WERI-Rb-1 (cell line): ENCODE measurements around the gene ZYG11B.
"Not testable (repeated sequence)": the region's sequence is repeated elsewhere in the genome, so short reads cannot be mapped to it uniquely, and the experiment has no call there.

Experiments used
- DNase-seq: peaks from one replicate; pipeline ENCODE4 v3.0.0-alpha.2; 2020
- H3K27ac ChIP-seq: fragments of 250-450 bp; sonication (Bioruptor Pico); 2 replicates; pipeline ENCODE4 v1.5.1; 2020; ENCODE audit warnings: mild to moderate bottlenecking, moderate library complexity
- H3K27me3 ChIP-seq: fragments of 250-450 bp; sonication (Bioruptor Pico); 2 replicates; pipeline ENCODE4 v1.5.1; 2021; ENCODE audit warnings: mild to moderate bottlenecking, low read depth, moderate library complexity; ENCODE audit not compliant: insufficient read depth, severe bottlenecking
- H3K36me3 ChIP-seq: fragments of 250-450 bp; sonication (Bioruptor Pico); 2 replicates; pipeline ENCODE4 v1.5.1; 2020; ENCODE audit warnings: mild to moderate bottlenecking, moderate library complexity
- H3K4me3 ChIP-seq: 2 replicates; pipeline ENCODE4 v1.5.1; 2011; ENCODE audit warnings: low read depth, mild to moderate bottlenecking, control low read depth, low read length
- H3K9me3 ChIP-seq: fragments of 250-450 bp; sonication (Bioruptor Pico); 2 replicates; pipeline ENCODE4 v1.5.1; 2021; ENCODE audit warnings: mild to moderate bottlenecking, moderate library complexity; ENCODE audit not compliant: severe bottlenecking
- TF ChIP-seq, protein P1 (sequence below): IDR thresholded peaks from 2 replicates; pipeline ENCODE4 v1.5.1; 2011; ENCODE audit warnings: low read depth, mild to moderate bottlenecking, control low read depth, inconsistent platforms, low read length

Gene ZYG11B

DNA sequence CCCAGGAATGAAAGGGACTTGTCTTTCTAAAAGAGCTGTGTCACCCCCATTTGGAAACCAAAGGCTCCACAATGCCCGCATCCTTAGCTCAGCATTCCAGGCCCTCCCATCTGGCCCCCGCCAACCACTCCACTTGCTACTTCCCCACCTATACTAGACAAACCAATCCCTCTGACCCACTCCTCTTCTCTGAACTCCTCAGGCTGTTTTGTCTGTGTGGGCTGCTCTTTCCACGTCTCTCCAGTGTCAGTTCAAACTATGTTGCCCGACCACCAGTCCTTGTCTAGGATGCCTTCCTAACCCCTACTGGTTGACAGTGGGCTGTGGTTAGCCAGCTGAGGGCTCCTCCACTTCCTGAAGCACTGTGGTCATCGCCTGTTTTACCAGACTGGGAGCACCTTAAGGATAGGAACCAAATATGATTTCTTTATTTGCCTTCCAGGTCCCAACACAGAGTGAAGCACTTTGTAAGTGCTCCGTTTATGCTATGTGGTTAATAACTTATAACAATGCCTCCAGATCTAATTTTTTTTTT lies 20.1 kb upstream of the ZYG11B start:
- Histone ChIP-seq H3K27me3 (no peaks in the 10 kb centered on the region), H3K36me3 (no peaks in the 10 kb centered on the region), H3K9me3 (no peaks in the 10 kb centered on the region), H3K27ac (no peak overlapping the region), H3K4me3 (no peak overlapping the region)
- TF ChIP-seq, protein P1, sequence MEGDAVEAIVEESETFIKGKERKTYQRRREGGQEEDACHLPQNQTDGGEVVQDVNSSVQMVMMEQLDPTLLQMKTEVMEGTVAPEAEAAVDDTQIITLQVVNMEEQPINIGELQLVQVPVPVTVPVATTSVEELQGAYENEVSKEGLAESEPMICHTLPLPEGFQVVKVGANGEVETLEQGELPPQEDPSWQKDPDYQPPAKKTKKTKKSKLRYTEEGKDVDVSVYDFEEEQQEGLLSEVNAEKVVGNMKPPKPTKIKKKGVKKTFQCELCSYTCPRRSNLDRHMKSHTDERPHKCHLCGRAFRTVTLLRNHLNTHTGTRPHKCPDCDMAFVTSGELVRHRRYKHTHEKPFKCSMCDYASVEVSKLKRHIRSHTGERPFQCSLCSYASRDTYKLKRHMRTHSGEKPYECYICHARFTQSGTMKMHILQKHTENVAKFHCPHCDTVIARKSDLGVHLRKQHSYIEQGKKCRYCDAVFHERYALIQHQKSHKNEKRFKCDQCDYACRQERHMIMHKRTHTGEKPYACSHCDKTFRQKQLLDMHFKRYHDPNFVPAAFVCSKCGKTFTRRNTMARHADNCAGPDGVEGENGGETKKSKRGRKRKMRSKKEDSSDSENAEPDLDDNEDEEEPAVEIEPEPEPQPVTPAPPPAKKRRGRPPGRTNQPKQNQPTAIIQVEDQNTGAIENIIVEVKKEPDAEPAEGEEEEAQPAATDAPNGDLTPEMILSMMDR = no peak
- DNase-seq = no peak

- TF ChIP-seq, protein P1 = no peak
- no peak overlapping the region for H3K27ac ChIP-seq
Measured at GRCh38 chr1:52706941-52707926, 19.0 kb upstream of the ZYG11B start.

DNA sequence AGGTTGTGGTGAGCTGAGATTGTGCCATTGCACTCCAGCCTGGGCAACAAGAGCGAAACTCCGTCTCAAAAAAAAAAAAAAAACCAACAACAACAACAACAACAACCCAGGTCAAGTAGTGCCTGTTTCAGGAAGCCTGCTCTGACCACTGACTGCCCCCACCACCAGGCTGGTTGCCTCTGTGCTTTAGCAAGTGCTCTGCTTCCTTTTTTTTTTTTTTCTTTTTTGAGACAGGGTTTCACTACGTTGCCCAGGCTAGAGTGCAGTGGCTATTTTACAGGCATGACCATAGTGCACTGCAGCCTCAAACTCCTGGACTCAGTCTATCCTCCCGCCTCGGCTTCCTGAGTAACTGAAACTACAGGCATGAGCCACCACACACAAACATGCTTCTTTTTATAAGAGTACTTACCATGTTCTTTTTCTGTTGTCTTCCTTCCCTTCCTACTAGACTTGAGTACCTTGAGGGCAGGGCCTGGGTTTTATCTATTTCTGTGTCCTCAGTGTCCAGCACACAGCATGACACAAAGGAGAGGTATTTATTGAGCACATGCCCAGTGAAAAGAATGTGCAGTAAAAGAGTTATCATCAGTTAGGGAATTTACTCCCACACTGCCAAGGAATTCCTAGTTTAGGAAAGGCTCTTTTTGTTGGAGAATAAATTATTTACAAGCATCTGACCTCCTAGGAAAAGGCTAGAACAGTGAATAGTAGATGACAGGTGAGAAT lies 18.2 kb upstream of the ZYG11B start:
- DNase-seq = no peak
- no peaks in the 10 kb centered on the region for H3K27me3 ChIP-seq
- TF ChIP-seq, protein P1 = no peak
- H3K27ac ChIP-seq = no peak overlapping the region
- H3K9me3 ChIP-seq = no peaks in the 10 kb centered on the region
- H3K4me3 ChIP-seq = no peak overlapping the region
- no peaks in the 10 kb centered on the region for H3K36me3 ChIP-seq

More at GRCh38 chr1:52706941-52707926, 19.0 kb upstream of the ZYG11B start:
- no peak for DNase-seq
- no peaks in the 10 kb centered on the region for H3K36me3 ChIP-seq
- H3K9me3 ChIP-seq = no peaks in the 10 kb centered on the region
- no peaks in the 10 kb centered on the region for H3K27me3 ChIP-seq
- H3K4me3 ChIP-seq = no peak overlapping the region

GRCh38 chr1:52709016-52709415 lies 17.2 kb upstream of the ZYG11B start:
- Histone ChIP-seq H3K27ac (no peak overlapping the region), H3K4me3 (no peak overlapping the region), H3K9me3 (no peaks in the 10 kb centered on the region), H3K27me3 (no peaks in the 10 kb centered on the region), H3K36me3 (no peaks in the 10 kb centered on the region)
- TF ChIP-seq, protein P1 = no peak
- no peak for DNase-seq

GRCh38 chr1:52713590-52713989 lies 12.7 kb upstream of the ZYG11B start:
- no peaks in the 10 kb centered on the region for H3K27me3 ChIP-seq
- H3K9me3 ChIP-seq = no peaks in the 10 kb centered on the region
- H3K36me3 ChIP-seq = no peaks in the 10 kb centered on the region
- TF ChIP-seq, protein P1 = no peak
- no peak for DNase-seq
- H3K4me3 ChIP-seq = no peak overlapping the region
- no peak overlapping the region for H3K27ac ChIP-seq

DNA sequence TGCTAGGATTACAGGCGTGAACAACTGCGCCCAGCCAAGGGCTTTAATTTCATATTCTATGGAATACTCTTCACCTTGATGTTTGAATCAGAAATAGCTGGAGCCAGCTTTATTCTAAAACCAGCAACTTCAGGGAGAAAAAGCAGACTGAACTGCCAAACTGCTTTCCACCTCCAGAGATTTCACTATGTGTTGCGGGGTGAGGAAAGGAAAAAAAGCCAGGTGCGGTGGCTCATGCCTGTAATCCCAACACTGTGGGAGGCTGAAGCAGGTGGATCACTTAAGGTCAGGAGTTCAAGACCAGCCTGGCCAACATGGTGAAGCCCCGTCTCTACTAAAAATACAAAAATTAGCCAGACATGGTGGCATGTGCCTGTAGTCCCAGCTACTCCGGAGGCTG lies 11.0 kb upstream of the ZYG11B start:
- DNase-seq, H3K36me3 ChIP-seq, H3K9me3 ChIP-seq, H3K4me3 ChIP-seq, H3K27me3 ChIP-seq, H3K27ac ChIP-seq: not testable (repeated sequence)
